Measurements from ENCODE around the gene ALOX12B.
"Not testable (repeated sequence)": the region's sequence is repeated elsewhere in the genome, so short reads cannot be mapped to it uniquely, and the experiment has no call there.

Gene ALOX12B

DNA sequence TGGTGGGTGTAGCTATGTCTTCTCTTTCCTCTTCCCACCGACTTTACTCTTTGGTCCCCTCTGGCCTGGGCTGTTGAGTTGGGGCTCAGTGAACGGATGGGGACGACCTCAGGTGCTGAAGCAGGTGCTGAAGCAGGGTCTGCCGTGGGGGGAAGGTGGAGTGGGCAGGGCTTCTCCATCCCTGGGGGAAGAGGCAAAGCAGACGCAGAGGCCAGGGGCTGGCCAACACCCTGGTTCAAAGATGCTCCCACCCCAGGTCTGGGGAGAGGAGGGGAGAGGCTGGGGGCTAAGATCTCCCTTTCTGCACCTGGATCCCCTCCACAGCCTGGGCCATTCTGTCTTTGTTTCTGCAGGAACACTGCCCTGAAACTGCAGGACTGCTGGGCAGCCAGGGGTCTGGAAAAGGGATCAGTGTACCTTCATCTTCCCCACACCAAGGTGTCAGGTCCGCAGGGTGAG, 22.9 kb downstream of the ALOX12B start:
- TF ChIP-seq, protein P1, sequence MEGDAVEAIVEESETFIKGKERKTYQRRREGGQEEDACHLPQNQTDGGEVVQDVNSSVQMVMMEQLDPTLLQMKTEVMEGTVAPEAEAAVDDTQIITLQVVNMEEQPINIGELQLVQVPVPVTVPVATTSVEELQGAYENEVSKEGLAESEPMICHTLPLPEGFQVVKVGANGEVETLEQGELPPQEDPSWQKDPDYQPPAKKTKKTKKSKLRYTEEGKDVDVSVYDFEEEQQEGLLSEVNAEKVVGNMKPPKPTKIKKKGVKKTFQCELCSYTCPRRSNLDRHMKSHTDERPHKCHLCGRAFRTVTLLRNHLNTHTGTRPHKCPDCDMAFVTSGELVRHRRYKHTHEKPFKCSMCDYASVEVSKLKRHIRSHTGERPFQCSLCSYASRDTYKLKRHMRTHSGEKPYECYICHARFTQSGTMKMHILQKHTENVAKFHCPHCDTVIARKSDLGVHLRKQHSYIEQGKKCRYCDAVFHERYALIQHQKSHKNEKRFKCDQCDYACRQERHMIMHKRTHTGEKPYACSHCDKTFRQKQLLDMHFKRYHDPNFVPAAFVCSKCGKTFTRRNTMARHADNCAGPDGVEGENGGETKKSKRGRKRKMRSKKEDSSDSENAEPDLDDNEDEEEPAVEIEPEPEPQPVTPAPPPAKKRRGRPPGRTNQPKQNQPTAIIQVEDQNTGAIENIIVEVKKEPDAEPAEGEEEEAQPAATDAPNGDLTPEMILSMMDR (conservative IDR thresholded peaks at IDR 0.05; ENCODE audit: control insufficient read depth, insufficient read depth, low read depth, low read length) = no peak
- no peak for DNase-seq (ENCODE audit: low read depth)
- no peak overlapping the region for H3K4me3 ChIP-seq (ENCODE audit: control insufficient read depth, low read depth, low read length)

DNA sequence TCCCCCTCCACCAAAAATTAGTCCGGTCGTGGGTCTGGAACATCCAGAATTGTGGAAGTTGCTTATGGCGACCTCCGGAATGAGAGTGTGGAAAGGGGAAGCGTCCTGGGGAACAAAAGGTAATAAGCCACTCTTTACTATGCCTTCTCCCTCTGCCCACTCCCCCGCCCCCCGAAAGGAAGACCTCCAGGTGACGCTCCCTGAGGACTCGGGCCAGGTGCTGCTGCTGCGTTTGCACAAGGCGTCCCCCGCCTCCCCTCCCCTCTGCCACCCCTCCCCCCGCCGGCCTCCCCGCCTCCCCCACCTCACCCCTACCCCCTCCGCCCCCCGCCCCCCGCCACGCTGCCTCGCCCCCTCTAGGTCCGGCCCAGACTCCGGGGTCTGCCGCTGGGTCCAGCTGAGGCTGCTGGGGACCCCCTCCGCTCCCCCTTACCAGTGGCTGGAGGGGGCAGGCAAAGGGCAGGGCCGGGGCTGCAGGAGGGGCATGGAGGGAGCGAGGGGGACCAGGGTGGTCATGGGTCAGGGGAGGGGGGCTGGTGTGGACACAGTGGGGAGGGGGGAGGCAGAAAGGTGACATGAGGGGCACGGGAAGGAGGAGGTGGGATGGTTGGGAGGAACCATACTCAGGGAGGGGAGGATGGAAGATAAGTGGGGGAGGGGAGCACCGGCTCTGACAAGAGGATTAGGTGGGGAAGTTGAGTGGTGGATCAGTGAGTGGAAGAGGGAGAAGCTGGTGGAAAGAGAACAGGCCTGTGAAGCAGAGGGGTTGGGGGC, 23.6 kb downstream of the ALOX12B start:
- TF ChIP-seq, protein P1 (conservative IDR thresholded peaks at IDR 0.05; ENCODE audit: control insufficient read depth, insufficient read depth, low read depth, low read length) = no peak
- no peak for DNase-seq (ENCODE audit: low read depth)
- no peak overlapping the region for H3K4me3 ChIP-seq (ENCODE audit: control insufficient read depth, low read depth, low read length)

DNA sequence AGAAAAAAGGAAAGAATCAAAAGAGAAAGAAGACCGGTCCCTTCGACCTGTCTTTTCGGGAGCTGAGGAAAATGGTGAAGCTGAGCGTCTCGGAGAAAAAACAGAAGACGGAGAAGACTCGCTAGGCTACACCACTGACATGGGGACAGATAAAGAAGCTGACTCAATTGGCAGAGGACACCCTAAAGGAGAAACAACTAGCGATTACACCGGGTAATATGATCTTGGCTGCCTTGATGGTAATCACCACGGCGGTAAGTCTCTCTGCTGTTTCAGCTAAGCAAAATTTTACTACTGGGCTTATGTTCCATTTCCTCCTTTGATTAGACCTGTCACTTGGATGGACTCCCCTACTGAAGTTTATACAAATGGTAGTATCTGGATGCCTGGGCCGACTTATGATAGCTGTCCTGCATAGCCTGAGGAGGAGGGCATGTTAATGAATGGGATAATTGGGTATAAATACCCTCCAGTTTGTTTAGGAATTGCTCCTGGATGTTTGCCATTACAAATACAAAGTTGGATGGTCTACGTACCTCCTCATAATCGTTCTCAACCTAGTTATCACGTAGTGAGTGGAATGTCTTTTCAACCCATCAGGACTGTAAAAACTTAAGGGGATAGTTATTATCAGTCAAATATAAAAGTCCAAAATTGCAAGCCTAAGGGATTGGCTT, 24.6 kb downstream of the ALOX12B start:
- no peak for DNase-seq (ENCODE audit: low read depth)
- no peak overlapping the region for H3K4me3 ChIP-seq (ENCODE audit: control insufficient read depth, low read depth, low read length)
- TF ChIP-seq, protein P1 (conservative IDR thresholded peaks at IDR 0.05; ENCODE audit: control insufficient read depth, insufficient read depth, low read depth, low read length) = no peak

DNA sequence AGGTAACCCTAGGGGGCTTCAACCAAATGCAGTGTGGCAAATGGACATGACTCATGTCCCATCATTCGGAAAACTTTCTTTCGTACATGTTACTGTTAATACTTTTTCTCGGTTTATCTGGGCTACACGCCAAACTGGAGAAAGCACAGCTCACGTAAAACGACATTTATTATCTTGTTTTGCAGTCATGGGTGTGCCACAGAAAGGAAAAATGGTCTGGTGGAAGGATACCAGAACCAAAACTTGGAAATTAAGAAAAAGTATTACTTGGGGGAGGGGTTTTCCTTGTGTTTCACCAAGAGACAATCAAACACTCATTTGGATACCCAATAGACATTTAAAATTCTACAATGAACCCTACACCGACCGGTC, 25.1 kb downstream of the ALOX12B start:
- H3K4me3 ChIP-seq (ENCODE audit: control insufficient read depth, low read depth, low read length) = no peak overlapping the region
- TF ChIP-seq, protein P1 (conservative IDR thresholded peaks at IDR 0.05; ENCODE audit: control insufficient read depth, insufficient read depth, low read depth, low read length) = no peak
- peak; percentile 63 for DNase-seq (ENCODE audit: low read depth)

DNA sequence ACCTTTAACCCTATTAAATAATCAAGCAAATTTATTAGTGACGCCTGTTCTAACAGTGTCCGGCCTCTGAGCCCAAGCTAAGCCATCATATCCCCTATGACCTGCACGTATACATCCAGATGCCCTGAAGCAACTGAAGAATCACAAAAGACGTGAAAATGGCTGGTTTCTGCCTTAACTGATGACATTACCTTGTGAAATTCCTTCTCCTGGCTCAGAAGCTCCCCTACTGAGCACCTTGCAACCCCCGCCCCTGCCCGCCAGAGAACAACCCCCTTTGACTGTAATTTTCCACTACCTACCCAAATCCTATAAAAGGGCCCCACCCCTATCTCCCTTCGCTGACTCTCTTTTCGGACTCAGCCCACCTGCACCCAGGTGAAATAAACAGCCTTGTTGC, 25.7 kb downstream of the ALOX12B start:
- DNase-seq (ENCODE audit: low read depth); H3K4me3 ChIP-seq (ENCODE audit: control insufficient read depth, low read depth, low read length): not testable (repeated sequence)

DNA sequence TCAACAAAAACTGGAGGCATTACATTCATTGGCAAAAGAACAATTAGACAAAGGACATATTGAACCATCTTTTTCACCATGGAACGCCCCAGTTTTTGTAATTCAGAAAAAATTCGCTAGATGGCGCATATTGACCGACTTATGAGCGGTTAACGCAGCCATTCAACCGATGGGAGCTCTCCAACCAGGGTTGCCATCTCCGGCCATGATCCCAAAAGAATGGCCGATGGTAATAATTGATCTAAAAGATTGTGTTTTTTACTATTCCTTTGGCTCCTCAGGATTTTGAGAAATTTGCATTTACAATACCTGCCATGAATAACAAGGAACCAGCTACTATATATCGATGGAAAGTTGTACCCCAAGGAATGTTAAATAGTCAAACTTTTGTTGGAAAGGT, 27.2 kb downstream of the ALOX12B start:
- no peak overlapping the region for H3K4me3 ChIP-seq (ENCODE audit: control insufficient read depth, low read depth, low read length)
- TF ChIP-seq, protein P1 (conservative IDR thresholded peaks at IDR 0.05; ENCODE audit: control insufficient read depth, insufficient read depth, low read depth, low read length) = peak; percentile 67
- DNase-seq (ENCODE audit: low read depth) = peak; percentile 74

DNA sequence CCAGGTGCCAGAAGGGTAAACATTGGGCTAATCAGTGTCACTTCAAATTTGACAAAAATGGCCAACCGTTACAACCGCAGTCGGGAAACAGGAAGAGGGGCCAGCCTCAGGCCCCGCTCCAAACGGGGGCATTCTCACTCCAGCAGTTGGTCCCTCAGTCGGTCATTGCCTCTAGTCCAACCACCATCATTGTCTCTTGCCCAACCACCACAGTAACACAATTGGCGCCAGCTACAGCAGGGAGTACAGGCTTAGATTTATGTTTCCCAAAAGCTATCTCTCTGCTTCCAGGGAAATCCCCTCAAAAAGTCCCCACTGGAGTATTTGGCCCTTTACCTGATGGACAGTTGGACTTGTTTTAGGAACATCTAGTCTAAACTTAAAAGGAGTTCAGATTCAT, 28.4 kb downstream of the ALOX12B start:
- DNase-seq (ENCODE audit: low read depth) = no peak
- H3K4me3 ChIP-seq (ENCODE audit: control insufficient read depth, low read depth, low read length) = no peak overlapping the region
- TF ChIP-seq, protein P1 (conservative IDR thresholded peaks at IDR 0.05; ENCODE audit: control insufficient read depth, insufficient read depth, low read depth, low read length) = no peak
